WTC11 (cell line): Measurements from ENCODE around the gene CROCC2. TPM values are rescaled to one million over a fixed set of nuclear protein-coding genes. Genes with fewer than 3 reads are reported as not detected.

ENCODE experiments used
- ATAC-seq: fragments of 200-7000 bp; cut with Tn5 transposase; 2 replicates; pipeline ENCODE4 v1.10.0; 2021; ENCODE audit warnings: mild to moderate bottlenecking, moderate library complexity
- CTCF ChIA-PET: fragments of 300-600 bp; sonication (Branson Sonifier 250); formaldehyde crosslinking; loops from one replicate; lab custom pipeline; 2021; ENCODE audit warnings: antibody characterized with exemption; lab: Charles Lee
- POLR2A ChIA-PET: fragments of 350-600 bp; sonication (Branson Sonifier 250); formaldehyde crosslinking; loops from one replicate; lab custom pipeline; 2021; ENCODE audit warnings: antibody characterized with exemption; lab: Charles Lee
- DNase-seq: peaks from one replicate; pipeline ENCODE4 v3.0.0; 2021; ENCODE audit warnings: low spot score
- H3K27ac Mint-ChIP-seq: 2 replicates; pipeline ENCODE4 v1.8.0; 2021; ENCODE audit warnings: mixed read lengths
- H3K27me3 Mint-ChIP-seq: 2 replicates; pipeline ENCODE4 v1.8.0; 2021; ENCODE audit warnings: low read depth, mild to moderate bottlenecking, moderate library complexity, mixed read lengths
- H3K36me3 Mint-ChIP-seq: 2 replicates; pipeline ENCODE4 v1.8.0; 2021; ENCODE audit warnings: mixed read lengths
- H3K4me1 Mint-ChIP-seq: 2 replicates; pipeline ENCODE4 v1.8.0; 2022; ENCODE audit warnings: mixed read lengths
- H3K4me3 Mint-ChIP-seq: 2 replicates; pipeline ENCODE4 v1.8.0; 2021; ENCODE audit warnings: mild to moderate bottlenecking, moderate library complexity, mixed read lengths
- H3K9me3 Mint-ChIP-seq: 2 replicates; pipeline ENCODE4 v1.8.0; 2021; ENCODE audit warnings: mixed read lengths
- CBFB ChIP-seq: sonication (generic); formaldehyde crosslinking; IDR thresholded peaks from 2 replicates; pipeline ENCODE4 v1.8.1; 2022; ENCODE audit warnings: mild to moderate bottlenecking, low read depth, missing genetic modification reagents
- JAZF1 ChIP-seq: fragments of 250-450 bp; sonication (Bioruptor Pico); IDR thresholded peaks from 2 replicates; pipeline ENCODE4 v1.9.0; 2021; ENCODE audit warnings: moderate library complexity, mild to moderate bottlenecking, inconsistent platforms
- NFE2L1 ChIP-seq: sonication (generic); formaldehyde crosslinking; IDR thresholded peaks from 2 replicates; pipeline ENCODE4 v1.8.1; 2023; ENCODE audit warnings: missing genetic modification reagents
- NR3C1 ChIP-seq: sonication (generic); formaldehyde crosslinking; conservative IDR thresholded peaks from 2 replicates; pipeline ENCODE4 v1.8.1; 2023; ENCODE audit warnings: low read depth, mild to moderate bottlenecking, missing genetic modification reagents
- OVOL2 ChIP-seq: fragments of 250-450 bp; sonication (Bioruptor Pico); IDR thresholded peaks from 2 replicates; pipeline ENCODE4 v1.9.0; 2021; ENCODE audit warnings: mild to moderate bottlenecking, borderline replicate concordance
- PRRX2 ChIP-seq: fragments of 250-450 bp; sonication (Bioruptor Pico); IDR thresholded peaks from 2 replicates; pipeline ENCODE4 v1.8.0; 2021; ENCODE audit warnings: mild to moderate bottlenecking
- ZNF121 ChIP-seq: sonication (generic); formaldehyde crosslinking; IDR thresholded peaks from 2 replicates; pipeline ENCODE4 v1.8.0; 2023; ENCODE audit warnings: missing genetic modification reagents
- ZNF232 ChIP-seq: sonication (generic); formaldehyde crosslinking; IDR thresholded peaks from 2 replicates; pipeline ENCODE4 v1.8.0; 2022; ENCODE audit warnings: mild to moderate bottlenecking, missing genetic modification reagents
- ZNF317 ChIP-seq: sonication (generic); formaldehyde crosslinking; IDR thresholded peaks from 2 replicates; pipeline ENCODE4 v1.8.1; 2023; ENCODE audit warnings: low read depth, mild to moderate bottlenecking, moderate library complexity, missing genetic modification reagents, borderline replicate concordance
- total RNA-seq: library from RNA; stranded (reverse); gene quantifications from 3 replicates; pipeline ENCODE4 v1.2.3, GENCODE V29; 2021
- TF ChIP-seq, protein P1 (sequence below): fragments of 250-450 bp; sonication (Bioruptor Pico); IDR thresholded peaks from 2 replicates; pipeline ENCODE4 v1.9.0; 2021; ENCODE audit warnings: mild to moderate bottlenecking
- TF ChIP-seq, protein P2 (sequence below): fragments of 250-450 bp; sonication (Bioruptor Pico); IDR thresholded peaks from 2 replicates; pipeline ENCODE4 v1.9.0; 2021; ENCODE audit warnings: moderate library complexity, mild to moderate bottlenecking, inconsistent platforms, borderline replicate concordance
- TF ChIP-seq, protein P3 (sequence below): sonication (generic); formaldehyde crosslinking; IDR thresholded peaks from 2 replicates; pipeline ENCODE4 v1.8.0; 2022; ENCODE audit warnings: mild to moderate bottlenecking, missing genetic modification reagents
- TF ChIP-seq, protein P4 (sequence below): sonication (generic); formaldehyde crosslinking; IDR thresholded peaks from 2 replicates; pipeline ENCODE4 v1.8.0; 2023; ENCODE audit warnings: missing genetic modification reagents, mild to moderate bottlenecking, borderline replicate concordance
- TF ChIP-seq, protein P5 (sequence below): sonication (generic); formaldehyde crosslinking; conservative IDR thresholded peaks from 2 replicates; pipeline ENCODE4 v1.8.1; 2022; ENCODE audit warnings: mild to moderate bottlenecking, missing genetic modification reagents
- TF ChIP-seq, protein P6 (sequence below): sonication (generic); formaldehyde crosslinking; IDR thresholded peaks from 2 replicates; pipeline ENCODE4 v1.8.1; 2022; ENCODE audit warnings: missing genetic modification reagents, borderline replicate concordance
- TF ChIP-seq, protein P7 (sequence below): fragments of 250-450 bp; sonication (Bioruptor Pico); IDR thresholded peaks from 2 replicates; pipeline ENCODE4 v1.8.0; 2021; ENCODE audit warnings: mild to moderate bottlenecking
- TF ChIP-seq, protein P8 (sequence below): fragments of 200-600 bp; IDR thresholded peaks from 2 replicates; pipeline ENCODE4 v1.8.0; 2022; ENCODE audit warnings: antibody characterized with exemption
- TF ChIP-seq, protein P9 (sequence below): sonication (generic); formaldehyde crosslinking; IDR thresholded peaks from 2 replicates; pipeline ENCODE4 v1.8.0; 2023; ENCODE audit warnings: mild to moderate bottlenecking, missing genetic modification reagents

Gene CROCC2
- total RNA-seq, 1 experiment from 2014 or later: not detected

DNA sequence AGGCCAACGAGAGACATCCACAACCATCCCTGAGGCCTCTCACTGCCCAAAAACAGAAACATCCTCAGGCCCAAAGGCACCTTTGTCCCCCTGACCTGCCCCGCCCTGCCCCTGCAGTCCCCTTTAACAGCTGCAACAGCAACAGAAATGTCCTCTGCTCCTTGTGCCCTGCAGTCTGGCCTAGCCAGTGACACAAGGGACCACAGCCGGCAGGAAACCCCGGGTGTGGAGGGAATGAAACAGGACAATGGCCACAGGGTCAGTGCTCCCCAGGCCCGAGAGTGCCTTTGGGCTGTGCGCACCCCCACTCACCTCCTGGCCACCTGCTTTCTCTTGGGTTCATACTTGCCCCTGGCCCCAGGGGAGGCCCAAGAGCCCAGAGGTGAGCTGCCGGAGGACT lies 127.9 kb downstream of the CROCC2 start:
- H3K4me1 Mint-ChIP-seq: no peaks in the 10 kb centered on the region
- no peak for DNase-seq
- peaks cover 18% of the 10 kb centered on the region for H3K27me3 Mint-ChIP-seq
- TF ChIP-seq, protein P1, sequence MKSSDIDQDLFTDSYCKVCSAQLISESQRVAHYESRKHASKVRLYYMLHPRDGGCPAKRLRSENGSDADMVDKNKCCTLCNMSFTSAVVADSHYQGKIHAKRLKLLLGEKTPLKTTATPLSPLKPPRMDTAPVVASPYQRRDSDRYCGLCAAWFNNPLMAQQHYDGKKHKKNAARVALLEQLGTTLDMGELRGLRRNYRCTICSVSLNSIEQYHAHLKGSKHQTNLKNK (CRISPR knock-in tag): no peak
- TF ChIP-seq ZNF317 (CRISPR knock-in tag) (no peak), ZNF121 (CRISPR knock-in tag) (no peak), NFE2L1 (CRISPR knock-in tag) (no peak), PRRX2 (CRISPR knock-in tag) (no peak), ZNF232 (CRISPR knock-in tag) (no peak), CBFB (CRISPR knock-in tag) (no peak)
- TF ChIP-seq, protein P2, sequence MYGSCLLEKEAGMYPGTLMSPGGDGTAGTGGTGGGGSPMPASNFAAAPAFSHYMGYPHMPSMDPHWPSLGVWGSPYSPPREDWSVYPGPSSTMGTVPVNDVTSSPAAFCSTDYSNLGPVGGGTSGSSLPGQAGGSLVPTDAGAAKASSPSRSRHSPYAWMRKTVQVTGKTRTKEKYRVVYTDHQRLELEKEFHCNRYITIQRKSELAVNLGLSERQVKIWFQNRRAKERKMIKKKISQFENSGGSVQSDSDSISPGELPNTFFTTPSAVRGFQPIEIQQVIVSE (CRISPR knock-in tag): no peak
- TF ChIP-seq, protein P3, sequence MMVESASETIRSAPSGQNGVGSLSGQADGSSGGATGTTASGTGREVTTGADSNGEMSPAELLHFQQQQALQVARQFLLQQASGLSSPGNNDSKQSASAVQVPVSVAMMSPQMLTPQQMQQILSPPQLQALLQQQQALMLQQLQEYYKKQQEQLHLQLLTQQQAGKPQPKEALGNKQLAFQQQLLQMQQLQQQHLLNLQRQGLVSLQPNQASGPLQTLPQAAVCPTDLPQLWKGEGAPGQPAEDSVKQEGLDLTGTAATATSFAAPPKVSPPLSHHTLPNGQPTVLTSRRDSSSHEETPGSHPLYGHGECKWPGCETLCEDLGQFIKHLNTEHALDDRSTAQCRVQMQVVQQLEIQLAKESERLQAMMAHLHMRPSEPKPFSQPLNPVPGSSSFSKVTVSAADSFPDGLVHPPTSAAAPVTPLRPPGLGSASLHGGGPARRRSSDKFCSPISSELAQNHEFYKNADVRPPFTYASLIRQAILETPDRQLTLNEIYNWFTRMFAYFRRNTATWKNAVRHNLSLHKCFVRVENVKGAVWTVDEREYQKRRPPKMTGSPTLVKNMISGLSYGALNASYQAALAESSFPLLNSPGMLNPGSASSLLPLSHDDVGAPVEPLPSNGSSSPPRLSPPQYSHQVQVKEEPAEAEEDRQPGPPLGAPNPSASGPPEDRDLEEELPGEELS (CRISPR knock-in tag): no peak
- ChIA-PET CTCF (interaction anchor here (1.0 kb wide), 1 partner anchor 50 kb away, joined by 3 read pairs; no protein-coding TSS in a partner anchor), POLR2A (no interaction called here)
- no peaks in the 10 kb centered on the region for H3K36me3 Mint-ChIP-seq
- ATAC-seq: no peak
- no peaks in the 10 kb centered on the region for H3K9me3 Mint-ChIP-seq
- H3K4me3 Mint-ChIP-seq: no peak overlapping the region
- no peak overlapping the region for H3K27ac Mint-ChIP-seq

DNA sequence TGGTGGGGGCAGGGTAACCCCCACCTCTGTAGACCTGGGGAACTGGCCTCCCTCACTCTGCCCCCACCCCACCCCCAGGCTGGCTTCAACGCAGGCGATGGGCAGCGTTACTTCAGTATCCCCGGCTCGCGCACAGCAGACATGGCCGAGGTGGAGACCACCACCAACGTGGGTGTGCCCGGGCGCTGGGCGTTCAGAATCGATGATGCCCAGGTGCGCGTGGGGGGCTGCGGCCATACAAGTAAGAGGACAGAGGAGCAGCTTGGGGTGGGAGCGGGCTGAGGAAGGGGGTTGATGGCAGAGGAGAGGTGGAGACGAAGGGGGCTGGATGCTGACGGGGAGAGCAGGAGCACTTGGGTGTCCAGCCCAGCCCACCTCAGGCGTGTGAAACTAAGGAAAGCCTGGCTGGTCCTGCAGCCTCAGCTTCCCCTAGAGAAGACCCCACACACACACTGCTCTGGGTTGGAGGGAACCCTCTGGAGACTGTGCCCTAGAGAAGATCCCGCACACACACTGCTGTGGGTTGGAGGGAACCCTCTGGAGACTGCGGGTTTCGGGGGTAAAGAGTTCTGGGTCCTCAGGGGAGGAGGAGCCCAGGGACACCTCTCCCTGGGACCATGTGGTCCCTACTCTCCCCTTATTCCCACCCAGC lies 128.5 kb downstream of the CROCC2 start:
- ATAC-seq (no peak), DNase-seq (no peak)
- no peak overlapping the region for H3K27ac Mint-ChIP-seq
- CTCF ChIA-PET: no interaction called here
- peaks cover 18% of the 10 kb centered on the region for H3K27me3 Mint-ChIP-seq
- no peaks in the 10 kb centered on the region for H3K36me3 Mint-ChIP-seq
- POLR2A ChIA-PET: no interaction called here
- no peak overlapping the region for H3K4me3 Mint-ChIP-seq
- H3K9me3 Mint-ChIP-seq: no peaks in the 10 kb centered on the region
- H3K4me1 Mint-ChIP-seq: no peaks in the 10 kb centered on the region
- TF ChIP-seq OVOL2 (no peak), JAZF1 (CRISPR knock-in tag) (no peak), ZNF121 (CRISPR knock-in tag) (no peak), ZNF232 (CRISPR knock-in tag) (no peak), CBFB (CRISPR knock-in tag) (no peak), NR3C1 (CRISPR knock-in tag) (no peak)
- TF ChIP-seq, protein P4, sequence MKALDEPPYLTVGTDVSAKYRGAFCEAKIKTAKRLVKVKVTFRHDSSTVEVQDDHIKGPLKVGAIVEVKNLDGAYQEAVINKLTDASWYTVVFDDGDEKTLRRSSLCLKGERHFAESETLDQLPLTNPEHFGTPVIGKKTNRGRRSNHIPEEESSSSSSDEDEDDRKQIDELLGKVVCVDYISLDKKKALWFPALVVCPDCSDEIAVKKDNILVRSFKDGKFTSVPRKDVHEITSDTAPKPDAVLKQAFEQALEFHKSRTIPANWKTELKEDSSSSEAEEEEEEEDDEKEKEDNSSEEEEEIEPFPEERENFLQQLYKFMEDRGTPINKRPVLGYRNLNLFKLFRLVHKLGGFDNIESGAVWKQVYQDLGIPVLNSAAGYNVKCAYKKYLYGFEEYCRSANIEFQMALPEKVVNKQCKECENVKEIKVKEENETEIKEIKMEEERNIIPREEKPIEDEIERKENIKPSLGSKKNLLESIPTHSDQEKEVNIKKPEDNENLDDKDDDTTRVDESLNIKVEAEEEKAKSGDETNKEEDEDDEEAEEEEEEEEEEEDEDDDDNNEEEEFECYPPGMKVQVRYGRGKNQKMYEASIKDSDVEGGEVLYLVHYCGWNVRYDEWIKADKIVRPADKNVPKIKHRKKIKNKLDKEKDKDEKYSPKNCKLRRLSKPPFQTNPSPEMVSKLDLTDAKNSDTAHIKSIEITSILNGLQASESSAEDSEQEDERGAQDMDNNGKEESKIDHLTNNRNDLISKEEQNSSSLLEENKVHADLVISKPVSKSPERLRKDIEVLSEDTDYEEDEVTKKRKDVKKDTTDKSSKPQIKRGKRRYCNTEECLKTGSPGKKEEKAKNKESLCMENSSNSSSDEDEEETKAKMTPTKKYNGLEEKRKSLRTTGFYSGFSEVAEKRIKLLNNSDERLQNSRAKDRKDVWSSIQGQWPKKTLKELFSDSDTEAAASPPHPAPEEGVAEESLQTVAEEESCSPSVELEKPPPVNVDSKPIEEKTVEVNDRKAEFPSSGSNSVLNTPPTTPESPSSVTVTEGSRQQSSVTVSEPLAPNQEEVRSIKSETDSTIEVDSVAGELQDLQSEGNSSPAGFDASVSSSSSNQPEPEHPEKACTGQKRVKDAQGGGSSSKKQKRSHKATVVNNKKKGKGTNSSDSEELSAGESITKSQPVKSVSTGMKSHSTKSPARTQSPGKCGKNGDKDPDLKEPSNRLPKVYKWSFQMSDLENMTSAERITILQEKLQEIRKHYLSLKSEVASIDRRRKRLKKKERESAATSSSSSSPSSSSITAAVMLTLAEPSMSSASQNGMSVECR (CRISPR knock-in tag): no peak
- TF ChIP-seq, protein P5, sequence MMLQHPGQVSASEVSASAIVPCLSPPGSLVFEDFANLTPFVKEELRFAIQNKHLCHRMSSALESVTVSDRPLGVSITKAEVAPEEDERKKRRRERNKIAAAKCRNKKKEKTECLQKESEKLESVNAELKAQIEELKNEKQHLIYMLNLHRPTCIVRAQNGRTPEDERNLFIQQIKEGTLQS: no peak
- TF ChIP-seq, protein P6, sequence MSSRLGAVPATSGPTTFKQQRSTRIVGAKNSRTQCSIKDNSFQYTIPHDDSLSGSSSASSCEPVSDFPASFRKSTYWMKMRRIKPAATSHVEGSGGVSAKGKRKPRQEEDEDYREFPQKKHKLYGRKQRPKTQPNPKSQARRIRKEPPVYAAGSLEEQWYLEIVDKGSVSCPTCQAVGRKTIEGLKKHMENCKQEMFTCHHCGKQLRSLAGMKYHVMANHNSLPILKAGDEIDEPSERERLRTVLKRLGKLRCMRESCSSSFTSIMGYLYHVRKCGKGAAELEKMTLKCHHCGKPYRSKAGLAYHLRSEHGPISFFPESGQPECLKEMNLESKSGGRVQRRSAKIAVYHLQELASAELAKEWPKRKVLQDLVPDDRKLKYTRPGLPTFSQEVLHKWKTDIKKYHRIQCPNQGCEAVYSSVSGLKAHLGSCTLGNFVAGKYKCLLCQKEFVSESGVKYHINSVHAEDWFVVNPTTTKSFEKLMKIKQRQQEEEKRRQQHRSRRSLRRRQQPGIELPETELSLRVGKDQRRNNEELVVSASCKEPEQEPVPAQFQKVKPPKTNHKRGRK: no peak
- TF ChIP-seq, protein P7, sequence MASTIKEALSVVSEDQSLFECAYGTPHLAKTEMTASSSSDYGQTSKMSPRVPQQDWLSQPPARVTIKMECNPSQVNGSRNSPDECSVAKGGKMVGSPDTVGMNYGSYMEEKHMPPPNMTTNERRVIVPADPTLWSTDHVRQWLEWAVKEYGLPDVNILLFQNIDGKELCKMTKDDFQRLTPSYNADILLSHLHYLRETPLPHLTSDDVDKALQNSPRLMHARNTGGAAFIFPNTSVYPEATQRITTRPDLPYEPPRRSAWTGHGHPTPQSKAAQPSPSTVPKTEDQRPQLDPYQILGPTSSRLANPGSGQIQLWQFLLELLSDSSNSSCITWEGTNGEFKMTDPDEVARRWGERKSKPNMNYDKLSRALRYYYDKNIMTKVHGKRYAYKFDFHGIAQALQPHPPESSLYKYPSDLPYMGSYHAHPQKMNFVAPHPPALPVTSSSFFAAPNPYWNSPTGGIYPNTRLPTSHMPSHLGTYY (CRISPR knock-in tag): no peak
- TF ChIP-seq, protein P8, sequence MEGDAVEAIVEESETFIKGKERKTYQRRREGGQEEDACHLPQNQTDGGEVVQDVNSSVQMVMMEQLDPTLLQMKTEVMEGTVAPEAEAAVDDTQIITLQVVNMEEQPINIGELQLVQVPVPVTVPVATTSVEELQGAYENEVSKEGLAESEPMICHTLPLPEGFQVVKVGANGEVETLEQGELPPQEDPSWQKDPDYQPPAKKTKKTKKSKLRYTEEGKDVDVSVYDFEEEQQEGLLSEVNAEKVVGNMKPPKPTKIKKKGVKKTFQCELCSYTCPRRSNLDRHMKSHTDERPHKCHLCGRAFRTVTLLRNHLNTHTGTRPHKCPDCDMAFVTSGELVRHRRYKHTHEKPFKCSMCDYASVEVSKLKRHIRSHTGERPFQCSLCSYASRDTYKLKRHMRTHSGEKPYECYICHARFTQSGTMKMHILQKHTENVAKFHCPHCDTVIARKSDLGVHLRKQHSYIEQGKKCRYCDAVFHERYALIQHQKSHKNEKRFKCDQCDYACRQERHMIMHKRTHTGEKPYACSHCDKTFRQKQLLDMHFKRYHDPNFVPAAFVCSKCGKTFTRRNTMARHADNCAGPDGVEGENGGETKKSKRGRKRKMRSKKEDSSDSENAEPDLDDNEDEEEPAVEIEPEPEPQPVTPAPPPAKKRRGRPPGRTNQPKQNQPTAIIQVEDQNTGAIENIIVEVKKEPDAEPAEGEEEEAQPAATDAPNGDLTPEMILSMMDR: no peak
- TF ChIP-seq, protein P9, sequence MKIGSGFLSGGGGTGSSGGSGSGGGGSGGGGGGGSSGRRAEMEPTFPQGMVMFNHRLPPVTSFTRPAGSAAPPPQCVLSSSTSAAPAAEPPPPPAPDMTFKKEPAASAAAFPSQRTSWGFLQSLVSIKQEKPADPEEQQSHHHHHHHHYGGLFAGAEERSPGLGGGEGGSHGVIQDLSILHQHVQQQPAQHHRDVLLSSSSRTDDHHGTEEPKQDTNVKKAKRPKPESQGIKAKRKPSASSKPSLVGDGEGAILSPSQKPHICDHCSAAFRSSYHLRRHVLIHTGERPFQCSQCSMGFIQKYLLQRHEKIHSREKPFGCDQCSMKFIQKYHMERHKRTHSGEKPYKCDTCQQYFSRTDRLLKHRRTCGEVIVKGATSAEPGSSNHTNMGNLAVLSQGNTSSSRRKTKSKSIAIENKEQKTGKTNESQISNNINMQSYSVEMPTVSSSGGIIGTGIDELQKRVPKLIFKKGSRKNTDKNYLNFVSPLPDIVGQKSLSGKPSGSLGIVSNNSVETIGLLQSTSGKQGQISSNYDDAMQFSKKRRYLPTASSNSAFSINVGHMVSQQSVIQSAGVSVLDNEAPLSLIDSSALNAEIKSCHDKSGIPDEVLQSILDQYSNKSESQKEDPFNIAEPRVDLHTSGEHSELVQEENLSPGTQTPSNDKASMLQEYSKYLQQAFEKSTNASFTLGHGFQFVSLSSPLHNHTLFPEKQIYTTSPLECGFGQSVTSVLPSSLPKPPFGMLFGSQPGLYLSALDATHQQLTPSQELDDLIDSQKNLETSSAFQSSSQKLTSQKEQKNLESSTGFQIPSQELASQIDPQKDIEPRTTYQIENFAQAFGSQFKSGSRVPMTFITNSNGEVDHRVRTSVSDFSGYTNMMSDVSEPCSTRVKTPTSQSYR (CRISPR knock-in tag): no peak
